IMR-90 (cell line): Measurements from ENCODE around the gene CACNA2D3. TPM values are rescaled to one million over a fixed set of nuclear protein-coding genes. Genes with fewer than 3 reads are reported as not detected.

Experiments
- ATAC-seq: fragments of 200-7000 bp; cut with Tn5 transposase; 2 replicates; pipeline ENCODE4 v1.9.1; 2020; ENCODE audit warnings: low read depth, mild to moderate bottlenecking, moderate library complexity
- BruUV-seq: library from RNA; stranded (reverse); fragments of 400-500 nt; replicated peaks from 2 replicates; lab custom pipeline; 2021; lab: Mats Ljungman, UMichigan
- CTCF ChIA-PET: fragments of 300-600 bp; formaldehyde crosslinking; extraction: SDS; loops from one replicate; lab custom pipeline; 2021; ENCODE audit warnings: antibody characterized with exemption; lab: Yijun Ruan, JAX
- POLR2A ChIA-PET: fragments of 300-600 bp; sonication (Branson Sonifier 250); formaldehyde crosslinking; loops from one replicate; lab custom pipeline; 2022; ENCODE audit warnings: antibody characterized with exemption; ENCODE audit not compliant: unreplicated experiment; lab: Charles Lee
- DNase-seq: peaks from one replicate; pipeline ENCODE4 v3.0.0; 2013
- H2AFZ ChIP-seq: replicated peaks from 2 replicates; pipeline ENCODE3; 2013; ENCODE audit warnings: low read length, mild to moderate bottlenecking; ENCODE audit not compliant: poor library complexity
- H2AK5ac ChIP-seq: 2 replicates; pipeline ENCODE4 v1.6.1; 2013; ENCODE audit warnings: low read depth, low read length, inconsistent platforms
- H2AK9ac ChIP-seq: replicated peaks from 2 replicates; pipeline ENCODE3; 2013; ENCODE audit warnings: mild to moderate bottlenecking, low read depth, low read length, moderate library complexity; ENCODE audit not compliant: poor library complexity
- H2BK120ac ChIP-seq: 2 replicates; pipeline ENCODE4 v1.6.1; 2013; ENCODE audit warnings: low read depth, low read length, inconsistent platforms
- H2BK15ac ChIP-seq: 3 replicates; pipeline ENCODE4 v1.6.1; 2013; ENCODE audit warnings: low read depth, low read length, inconsistent platforms
- H2BK20ac ChIP-seq: 2 replicates; pipeline ENCODE4 v1.6.1; 2013; ENCODE audit warnings: low read depth, mild to moderate bottlenecking, inconsistent platforms, low read length, moderate library complexity
- H2BK5ac ChIP-seq: 2 replicates; pipeline ENCODE4 v1.6.1; 2013; ENCODE audit warnings: mild to moderate bottlenecking, low read depth, low read length, inconsistent platforms; ENCODE audit not compliant: poor library complexity, severe bottlenecking
- H3K14ac ChIP-seq: replicated peaks from 2 replicates; pipeline ENCODE4 v1.6.1; 2013; ENCODE audit warnings: low read depth, low read length, inconsistent platforms
- H3K18ac ChIP-seq: 2 replicates; pipeline ENCODE4 v1.6.1; 2013; ENCODE audit warnings: low read depth, low read length, control low read depth
- H3K23ac ChIP-seq: 2 replicates; pipeline ENCODE4 v1.6.1; 2013; ENCODE audit warnings: low read depth, low read length, inconsistent platforms
- H3K27ac ChIP-seq: 2 replicates; pipeline ENCODE4 v1.5.1; 2013; ENCODE audit warnings: mild to moderate bottlenecking, control low read depth, low read length; ENCODE audit not compliant: insufficient read depth
- H3K27me3 ChIP-seq: 2 replicates; pipeline ENCODE4 v1.6.1; 2013; ENCODE audit warnings: low read length; ENCODE audit not compliant: control insufficient read depth, insufficient read depth
- H3K36me3 ChIP-seq: 2 replicates; pipeline ENCODE4 v1.6.1; 2013; ENCODE audit warnings: low read length, mixed read lengths; ENCODE audit not compliant: control insufficient read depth, insufficient read depth
- H3K4ac ChIP-seq: 2 replicates; pipeline ENCODE4 v1.6.1; 2013; ENCODE audit warnings: low read depth, low read length, inconsistent platforms
- H3K4me1 ChIP-seq: 2 replicates; pipeline ENCODE4 v1.6.1; 2013; ENCODE audit warnings: low read length, mixed read lengths; ENCODE audit not compliant: control insufficient read depth, insufficient read depth
- H3K4me2 ChIP-seq: 2 replicates; pipeline ENCODE4 v1.6.1; 2013; ENCODE audit warnings: low read depth, mild to moderate bottlenecking, control low read depth, low read length, moderate library complexity
- H3K4me3 ChIP-seq: 2 replicates; pipeline ENCODE4 v1.5.1; 2013; ENCODE audit warnings: low read depth, mild to moderate bottlenecking, control low read depth, low read length, moderate library complexity; ENCODE audit not compliant: insufficient read depth
- H3K56ac ChIP-seq: 2 replicates; pipeline ENCODE4 v1.6.1; 2013; ENCODE audit warnings: low read length, inconsistent platforms; ENCODE audit not compliant: insufficient read depth; ENCODE audit errors: extremely low read depth
- H3K79me1 ChIP-seq, 2 experiments: 2 replicates each; pipeline ENCODE4 v1.6.1; 2013; ENCODE audit warnings: low read length in 2 of 2, inconsistent platforms in 1 of 2, low read depth in 1 of 2
- H3K9ac ChIP-seq: 2 replicates; pipeline ENCODE4 v1.6.1; 2013; ENCODE audit warnings: low read depth, low read length, control low read depth
- H3K9me1 ChIP-seq: 2 replicates; pipeline ENCODE4 v1.6.1; 2013; ENCODE audit warnings: low read length, inconsistent platforms; ENCODE audit not compliant: insufficient read depth
- H3K9me3 ChIP-seq: 2 replicates; pipeline ENCODE4 v1.6.1; 2013; ENCODE audit warnings: low read length; ENCODE audit not compliant: control insufficient read depth, insufficient read depth
- H4K20me1 ChIP-seq: 2 replicates; pipeline ENCODE4 v1.6.1; 2013; ENCODE audit warnings: low read length, inconsistent platforms; ENCODE audit not compliant: insufficient read depth
- H4K5ac ChIP-seq: 2 replicates; pipeline ENCODE4 v1.6.1; 2013; ENCODE audit warnings: mild to moderate bottlenecking, low read depth, low read length, control low read depth
- H4K8ac ChIP-seq, 2 experiments: 2 replicates each; pipeline ENCODE4 v1.6.1; 2013; ENCODE audit warnings: low read depth in 2 of 2, low read length in 2 of 2, control low read depth in 1 of 2, inconsistent platforms in 1 of 2
- H4K91ac ChIP-seq: 2 replicates; pipeline ENCODE4 v1.6.1; 2013; ENCODE audit warnings: low read depth, low read length, inconsistent platforms; ENCODE audit not compliant: insufficient read depth
- BHLHE40 ChIP-seq: fragments of 150-350 bp; IDR thresholded peaks from 2 replicates; pipeline ENCODE4 v1.6.1; 2016; ENCODE audit warnings: mild to moderate bottlenecking, low read depth, low read length
- CEBPB ChIP-seq: IDR thresholded peaks from 2 replicates; pipeline ENCODE4 v1.6.1; 2012; ENCODE audit warnings: low read depth, low read length, improper control_type of control experiment
- CHD1 ChIP-seq: IDR thresholded peaks from 2 replicates; pipeline ENCODE4 v1.6.1; 2012; ENCODE audit warnings: low read depth, low read length, improper control_type of control experiment
- CTCF ChIP-seq: conservative IDR thresholded peaks from 2 replicates; pipeline ENCODE4 v1.5.1; 2012; ENCODE audit warnings: mild to moderate bottlenecking, low read depth, low read length, improper control_type of control experiment
- ELK1 ChIP-seq: fragments of 150-350 bp; IDR thresholded peaks from 2 replicates; pipeline ENCODE4 v1.6.1; 2016; ENCODE audit warnings: low read depth, mild to moderate bottlenecking, low read length, moderate library complexity, borderline replicate concordance
- FOS ChIP-seq: fragments of 150-350 bp; IDR thresholded peaks from 2 replicates; pipeline ENCODE4 v1.6.1; 2016; ENCODE audit warnings: low read depth, low read length
- MAFK ChIP-seq: IDR thresholded peaks from 2 replicates; pipeline ENCODE4 v1.6.1; 2012; ENCODE audit warnings: low read depth, low read length, improper control_type of control experiment
- MAZ ChIP-seq: IDR thresholded peaks from 2 replicates; pipeline ENCODE4 v1.6.1; 2012; ENCODE audit warnings: low read depth, mild to moderate bottlenecking, low read length, improper control_type of control experiment, moderate library complexity, borderline replicate concordance
- MXI1 ChIP-seq: IDR thresholded peaks from 2 replicates; pipeline ENCODE4 v1.6.1; 2012; ENCODE audit warnings: low read depth, mild to moderate bottlenecking, low read length, moderate library complexity, borderline replicate concordance
- NFE2L2 ChIP-seq: fragments of 150-350 bp; IDR thresholded peaks from 2 replicates; pipeline ENCODE4 v1.6.1; 2016; ENCODE audit warnings: low read depth, mild to moderate bottlenecking, low read length
- POLR2A ChIP-seq: IDR thresholded peaks from 2 replicates; pipeline ENCODE4 v1.6.1; 2012; ENCODE audit warnings: mild to moderate bottlenecking, low read depth, low read length
- RAD21 ChIP-seq: IDR thresholded peaks from 2 replicates; pipeline ENCODE4 v1.6.1; 2012; ENCODE audit warnings: low read length, improper control_type of control experiment
- RCOR1 ChIP-seq: IDR thresholded peaks from 2 replicates; pipeline ENCODE4 v1.6.1; 2012; ENCODE audit warnings: mild to moderate bottlenecking, low read length, improper control_type of control experiment; ENCODE audit not compliant: insufficient replicate concordance
- RFX5 ChIP-seq: IDR thresholded peaks from 2 replicates; pipeline ENCODE4 v1.8.0; 2012; ENCODE audit warnings: low read depth, mild to moderate bottlenecking, low read length, moderate library complexity
- SMC3 ChIP-seq: fragments of 150-350 bp; IDR thresholded peaks from 2 replicates; pipeline ENCODE4 v1.6.1; 2016; ENCODE audit warnings: low read depth, mild to moderate bottlenecking, antibody characterized with exemption, low read length, moderate library complexity
- USF2 ChIP-seq: fragments of 150-350 bp; IDR thresholded peaks from 2 replicates; pipeline ENCODE4 v1.6.1; 2017; ENCODE audit warnings: mild to moderate bottlenecking, antibody characterized with exemption, low read length, low read depth
- WGBS, 2 experiments: methylation state at CpG; one replicate each; pipeline versions ENCODE4 v1.1.5 to v1.1.7; 2013; ENCODE audit warnings: missing lambda C conversion rate in 2 of 2; ENCODE audit not compliant: insufficient read length in 1 of 2; ENCODE audit errors: extremely low coverage in 2 of 2; 5-methylcytosine and 5-hydroxymethylcytosine counted together
- dilution Hi-C: fragments of 300-500 bp; cut with HindIII; formaldehyde crosslinking; loops from one replicate; pipeline ENCODE4 v1.14.3; 2018; ENCODE audit warnings: low sequenced_read_pairs; ENCODE audit not compliant: unreplicated experiment
- in situ Hi-C: fragments of 300-500 bp; cut with MboI; formaldehyde crosslinking; loops from 3 replicates; pipeline ENCODE4 v1.14.3; 2019; ENCODE audit warnings: low sequenced_read_pairs, inconsistent platforms, mixed read lengths
- intact Hi-C: fragments of 100-400 bp; cut with micrococcal nuclease; formaldehyde crosslinking; loops from 2 replicates; pipeline ENCODE4 v1.10.0; 2022
- polyA plus RNA-seq, 3 experiments: library from polyadenylated mRNA; depleted of rRNA; stranded (reverse); fragments of >200 nt; gene quantifications; 2 replicates each; pipeline ENCODE4 v1.2.3, GENCODE V29; 2012; ENCODE audit warnings: low replicate concordance in 1 of 3
- total RNA-seq: library from RNA; depleted of rRNA; stranded (reverse); fragments of >200 nt; gene quantifications from 2 replicates; pipeline ENCODE4 v1.2.3, GENCODE V29; 2012

CACNA2D3 gene
- total and polyA plus RNA-seq, 2 of the 4 experiments (the other 2 are of a cell fraction), result 0.36 to 0.41 TPM

GRCh38 chr3:54312156-54312899 lies 190.0 kb downstream of the CACNA2D3 start:
- WGBS, 2 experiments, result 0% methylated on average over 1 of the region's 9 CpGs; no CpG with 5 or more reads in 1 of the 2 experiments
- POLR2A ChIA-PET, result no interaction called here
- in situ Hi-C loops, result no loop called here

More at GRCh38 chr3:54312156-54312899, 190.0 kb downstream of the CACNA2D3 start:
- no peak overlapping the region for H2BK20ac ChIP-seq
- H2AK5ac ChIP-seq, result no peak overlapping the region
- no peak overlapping the region for H3K18ac ChIP-seq
- H2AK9ac ChIP-seq, result no peak overlapping the region
- H3K4me2 ChIP-seq, result no peak overlapping the region
- no peak overlapping the region for H2BK15ac ChIP-seq
- H3K4me1 ChIP-seq, result no peaks in the 10 kb centered on the region
- H3K27me3 ChIP-seq, result no peaks in the 10 kb centered on the region
- H2BK5ac ChIP-seq, result no peak overlapping the region
- H3K36me3 ChIP-seq, result no peaks in the 10 kb centered on the region
- H4K20me1 ChIP-seq, result no peaks in the 10 kb centered on the region
- no peak overlapping the region for H3K56ac ChIP-seq
- H3K27ac ChIP-seq, result no peak overlapping the region
- no peak overlapping the region for H2AFZ ChIP-seq
- no peak for TF ChIP-seq CHD1
- TF ChIP-seq USF2, result no peak
- TF ChIP-seq RFX5, result no peak
- no peak for TF ChIP-seq CTCF
- no peak for TF ChIP-seq MAFK
- no peak for TF ChIP-seq BHLHE40
- no peak for TF ChIP-seq FOS
- no peak for TF ChIP-seq MXI1
- no peak for TF ChIP-seq CEBPB
- TF ChIP-seq POLR2A, result no peak
- TF ChIP-seq MAZ, result no peak
- no peak for TF ChIP-seq RCOR1
- TF ChIP-seq RAD21, result no peak
- TF ChIP-seq SMC3, result no peak
- no peak for TF ChIP-seq NFE2L2
- TF ChIP-seq ELK1, result no peak
- BruUV-seq, result no TSS peak
- intact Hi-C loops, result no loop called here
- DNase-seq (no peak), ATAC-seq (no peak)
- H4K5ac ChIP-seq, result no peak overlapping the region
- dilution Hi-C loops, result no loop called here
- H2BK120ac ChIP-seq, result no peak overlapping the region
- no peak overlapping the region for H3K4me3 ChIP-seq
- H3K4ac ChIP-seq, result no peak overlapping the region
- no peaks in the 10 kb centered on the region for H3K9me1 ChIP-seq
- CTCF ChIA-PET, result no interaction called here
- H4K8ac ChIP-seq, result no peak overlapping the region
- H3K14ac ChIP-seq, result no peak overlapping the region
- no peak overlapping the region for H4K91ac ChIP-seq
- peaks cover 16% of the 10 kb centered on the region for H3K9me3 ChIP-seq
- H3K9ac ChIP-seq, result no peak overlapping the region
- H3K79me1 ChIP-seq, result no peaks in the 10 kb centered on the region
- H3K23ac ChIP-seq, result no peak overlapping the region
